Measurements from ENCODE around the gene MEIS2.

DNA sequence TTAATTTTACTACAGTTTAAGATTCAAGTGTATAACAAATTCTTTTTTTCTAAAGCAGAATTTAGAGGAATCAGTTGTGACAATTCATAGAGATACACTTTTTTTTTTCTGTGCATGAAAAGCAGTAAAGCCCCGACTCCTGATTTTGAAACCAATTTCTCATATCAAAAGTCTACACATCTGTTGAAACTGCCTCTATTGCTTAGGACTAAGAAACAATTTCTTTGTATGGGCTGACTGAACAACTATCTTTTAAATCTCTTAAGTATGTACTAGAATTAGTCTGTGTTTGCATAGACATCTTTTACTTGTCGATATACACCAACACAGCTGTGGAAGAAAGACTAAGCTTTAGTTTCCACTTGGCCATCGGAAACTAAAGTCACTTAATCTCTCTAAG lies 127.6 kb downstream of the MEIS2 start:
- TF ChIP-seq, protein P1, sequence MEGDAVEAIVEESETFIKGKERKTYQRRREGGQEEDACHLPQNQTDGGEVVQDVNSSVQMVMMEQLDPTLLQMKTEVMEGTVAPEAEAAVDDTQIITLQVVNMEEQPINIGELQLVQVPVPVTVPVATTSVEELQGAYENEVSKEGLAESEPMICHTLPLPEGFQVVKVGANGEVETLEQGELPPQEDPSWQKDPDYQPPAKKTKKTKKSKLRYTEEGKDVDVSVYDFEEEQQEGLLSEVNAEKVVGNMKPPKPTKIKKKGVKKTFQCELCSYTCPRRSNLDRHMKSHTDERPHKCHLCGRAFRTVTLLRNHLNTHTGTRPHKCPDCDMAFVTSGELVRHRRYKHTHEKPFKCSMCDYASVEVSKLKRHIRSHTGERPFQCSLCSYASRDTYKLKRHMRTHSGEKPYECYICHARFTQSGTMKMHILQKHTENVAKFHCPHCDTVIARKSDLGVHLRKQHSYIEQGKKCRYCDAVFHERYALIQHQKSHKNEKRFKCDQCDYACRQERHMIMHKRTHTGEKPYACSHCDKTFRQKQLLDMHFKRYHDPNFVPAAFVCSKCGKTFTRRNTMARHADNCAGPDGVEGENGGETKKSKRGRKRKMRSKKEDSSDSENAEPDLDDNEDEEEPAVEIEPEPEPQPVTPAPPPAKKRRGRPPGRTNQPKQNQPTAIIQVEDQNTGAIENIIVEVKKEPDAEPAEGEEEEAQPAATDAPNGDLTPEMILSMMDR (IDR thresholded peaks at IDR 0.05; ENCODE audit: extremely low read depth in 1 of 2, insufficient read depth in 1 of 2, low read depth in 1 of 2, low read length in 2 of 2), result no peak
- TF ChIP-seq POLR2AphosphoS5 (IDR thresholded peaks at IDR 0.05; ENCODE audit: insufficient read depth, low read depth, low read length) (no peak), POLR2A (IDR thresholded peaks at IDR 0.05; ENCODE audit: low read depth, low read length) (no peak), EZH2 (IDR thresholded peaks at IDR 0.05; ENCODE audit: borderline replicate concordance, low read depth, low read length, severe bottlenecking) (no peak), MYC (IDR thresholded peaks at IDR 0.05; ENCODE audit: low read depth, low read length) (no peak)
- TF ChIP-seq, protein P2, sequence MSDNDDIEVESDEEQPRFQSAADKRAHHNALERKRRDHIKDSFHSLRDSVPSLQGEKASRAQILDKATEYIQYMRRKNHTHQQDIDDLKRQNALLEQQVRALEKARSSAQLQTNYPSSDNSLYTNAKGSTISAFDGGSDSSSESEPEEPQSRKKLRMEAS (IDR thresholded peaks at IDR 0.05; ENCODE audit: insufficient read depth, insufficient read length), result no peak
